Muscle layer of colon (tissue), 2 donors: Measurements from ENCODE around the gene SLC9A4.

Experiments
- H3K27ac ChIP-seq: one replicate; pipeline ENCODE4 v1.7.0; 2013; ENCODE audit warnings: low read depth, mild to moderate bottlenecking, low read length, moderate library complexity
- H3K27me3 ChIP-seq, 2 donors: one replicate each; pipeline ENCODE4 v1.7.0; 2013; ENCODE audit warnings: low read length in 2 of 2, mild to moderate bottlenecking in 2 of 2; ENCODE audit not compliant: insufficient read depth in 2 of 2, control insufficient read depth in 1 of 2
- H3K36me3 ChIP-seq: one replicate; pipeline ENCODE4 v1.7.0; 2013; ENCODE audit warnings: mild to moderate bottlenecking, low read length; ENCODE audit not compliant: insufficient read depth
- H3K4me1 ChIP-seq: one replicate; pipeline ENCODE4 v1.7.0; 2013; ENCODE audit warnings: mild to moderate bottlenecking, low read length; ENCODE audit not compliant: insufficient read depth
- H3K4me3 ChIP-seq, 2 donors: one replicate each; pipeline ENCODE4 v1.7.0; 2013; ENCODE audit warnings: low read length in 2 of 2, low read depth in 1 of 2, mild to moderate bottlenecking in 1 of 2, moderate library complexity in 1 of 2
- H3K9ac ChIP-seq: one replicate; pipeline ENCODE4 v1.7.0; 2013; ENCODE audit warnings: low read length
- H3K9me3 ChIP-seq: one replicate; pipeline ENCODE4 v1.7.0; 2013; ENCODE audit warnings: mild to moderate bottlenecking, low read length
- donor health status: abdominal sarcoma.
- donor health status: Adenocarcinoma of cecum.

The SLC9A4 gene

DNA sequence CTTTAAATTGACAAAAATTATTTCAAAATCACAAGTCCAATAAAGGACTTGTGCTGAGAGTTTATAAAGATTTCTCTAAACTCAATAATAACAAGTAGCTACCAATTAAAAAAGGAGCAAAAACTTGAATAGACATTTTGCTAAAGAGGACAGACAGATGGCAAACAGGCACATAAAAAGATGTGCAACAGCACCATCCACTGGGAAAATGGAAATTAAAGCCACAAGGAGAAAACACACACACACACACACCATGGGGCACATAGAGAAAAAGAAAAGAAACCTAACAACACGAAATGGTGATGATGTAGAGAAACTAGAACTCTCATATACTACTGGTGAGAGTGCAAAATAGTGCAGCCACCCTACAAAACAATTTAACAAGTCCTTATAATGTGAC lies 12.6 kb upstream of the SLC9A4 start:
- no peak overlapping the region for H3K4me3 ChIP-seq
- H3K9me3 ChIP-seq: no peaks in the 10 kb centered on the region
- no peak overlapping the region for H3K27ac ChIP-seq
- no peaks in the 10 kb centered on the region for H3K27me3 ChIP-seq
- H3K36me3 ChIP-seq: no peaks in the 10 kb centered on the region
- no peaks in the 10 kb centered on the region for H3K4me1 ChIP-seq
- H3K9ac ChIP-seq: no peak overlapping the region

GRCh38 chr2:102461188-102461587 lies 11.8 kb upstream of the SLC9A4 start:
- no peaks in the 10 kb centered on the region for H3K9me3 ChIP-seq
- no peak overlapping the region for H3K27ac ChIP-seq

DNA sequence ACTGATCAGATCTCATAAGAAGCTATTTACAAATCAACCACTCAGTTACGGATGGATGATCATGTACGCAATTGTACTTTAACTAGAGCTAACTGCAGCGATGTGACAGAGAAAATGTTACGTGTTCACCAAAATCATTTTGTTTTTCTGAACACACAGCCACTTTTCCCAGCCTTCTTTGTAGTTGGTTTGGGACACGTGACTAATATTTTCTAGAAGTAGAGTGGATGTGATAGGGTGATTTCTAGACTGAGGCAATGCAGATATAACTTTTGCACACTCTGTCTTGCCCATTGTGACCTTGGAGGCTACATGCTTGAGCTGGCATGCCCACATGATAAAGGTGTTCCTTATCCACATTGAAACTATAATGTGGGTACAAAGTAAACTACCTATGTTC lies 9.9 kb upstream of the SLC9A4 start:
- Histone ChIP-seq H3K27me3 (no peaks in the 10 kb centered on the region), H3K9me3 (no peaks in the 10 kb centered on the region), H3K9ac (no peak overlapping the region), H3K4me1 (no peaks in the 10 kb centered on the region), H3K4me3 (no peak overlapping the region), H3K36me3 (no peaks in the 10 kb centered on the region), H3K27ac (no peak overlapping the region)

More at GRCh38 chr2:102461188-102461587, 11.8 kb upstream of the SLC9A4 start:
- Histone ChIP-seq H3K4me1 (no peaks in the 10 kb centered on the region), H3K4me3 (no peak overlapping the region), H3K9ac (no peak overlapping the region), H3K27me3 (no peaks in the 10 kb centered on the region), H3K36me3 (no peaks in the 10 kb centered on the region)

GRCh38 chr2:102470168-102470567 lies 2.9 kb upstream of the SLC9A4 start:
- peaks cover 5% of the 10 kb centered on the region for H3K9me3 ChIP-seq
- H3K27ac ChIP-seq: no peak overlapping the region
- H3K4me3 ChIP-seq: no peak overlapping the region
- H3K9ac ChIP-seq: no peak overlapping the region
- no peaks in the 10 kb centered on the region for H3K4me1 ChIP-seq
- H3K36me3 ChIP-seq: no peaks in the 10 kb centered on the region
- H3K27me3 ChIP-seq: no peaks in the 10 kb centered on the region

- H3K4me3 ChIP-seq: no peak overlapping the region
- H3K36me3 ChIP-seq: no peaks in the 10 kb centered on the region
- peaks cover 5% of the 10 kb centered on the region for H3K9me3 ChIP-seq
- H3K9ac ChIP-seq: no peak overlapping the region
- H3K27me3 ChIP-seq: no peaks in the 10 kb centered on the region
- no peak overlapping the region for H3K27ac ChIP-seq
- H3K4me1 ChIP-seq: no peaks in the 10 kb centered on the region
Observed at GRCh38 chr2:102473631-102474030, 605 bp downstream of the SLC9A4 start.

DNA sequence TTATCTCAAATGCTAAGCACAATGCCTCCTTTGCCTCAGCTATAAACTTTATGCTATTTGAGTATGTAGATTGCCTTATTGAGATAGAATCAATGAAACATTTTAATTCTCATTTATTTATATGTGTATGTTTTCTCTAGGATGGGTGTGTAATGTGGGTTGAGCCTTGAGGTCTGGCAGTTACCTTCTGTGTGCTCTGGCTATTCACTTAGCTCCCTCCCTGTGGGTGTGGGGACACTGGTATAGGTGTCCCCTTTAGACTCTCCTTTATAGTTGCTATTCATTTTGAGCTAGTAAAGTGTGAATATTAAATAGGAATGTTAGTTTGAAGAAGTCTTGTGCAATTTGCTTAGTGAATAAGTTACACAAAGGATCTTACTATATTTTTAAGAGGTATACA lies 1.8 kb downstream of the SLC9A4 start:
- Histone ChIP-seq H3K4me3 (no peak overlapping the region), H3K9ac (no peak overlapping the region), H3K9me3 (peaks cover 5% of the 10 kb centered on the region), H3K27me3 (no peaks in the 10 kb centered on the region), H3K36me3 (no peaks in the 10 kb centered on the region), H3K4me1 (no peaks in the 10 kb centered on the region), H3K27ac (no peak overlapping the region)

GRCh38 chr2:102478686-102479470 lies 5.9 kb downstream of the SLC9A4 start:
- no peak overlapping the region for H3K27ac ChIP-seq
- no peaks in the 10 kb centered on the region for H3K9me3 ChIP-seq
- no peak overlapping the region for H3K4me3 ChIP-seq
- no peak overlapping the region for H3K9ac ChIP-seq
- H3K36me3 ChIP-seq: no peaks in the 10 kb centered on the region
- no peaks in the 10 kb centered on the region for H3K4me1 ChIP-seq
- H3K27me3 ChIP-seq: no peaks in the 10 kb centered on the region

- H3K9me3 ChIP-seq: no peaks in the 10 kb centered on the region
Observed at GRCh38 chr2:102480285-102481195, 7.5 kb downstream of the SLC9A4 start.

DNA sequence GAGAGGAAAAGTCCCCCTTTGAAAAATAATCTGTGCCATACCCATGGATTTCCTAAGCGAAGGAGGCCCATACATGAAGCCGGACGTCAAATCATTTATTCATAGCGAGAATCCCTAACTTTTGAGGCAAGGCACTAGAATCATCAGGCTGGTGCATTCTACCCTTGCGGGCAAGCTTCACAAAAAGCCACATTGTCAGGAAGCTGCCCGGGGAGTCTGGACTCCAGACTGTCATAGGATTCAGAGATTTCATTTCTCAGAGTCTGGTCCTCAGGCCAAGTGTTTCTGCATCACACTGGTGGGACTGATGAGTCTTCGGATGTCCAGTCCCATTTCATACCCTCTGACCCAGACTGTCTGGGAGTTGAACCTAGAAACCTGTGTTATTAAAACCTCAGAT lies 8.9 kb downstream of the SLC9A4 start:
- H3K9me3 ChIP-seq: no peaks in the 10 kb centered on the region
- no peak overlapping the region for H3K9ac ChIP-seq
- H3K27ac ChIP-seq: no peak overlapping the region
- no peaks in the 10 kb centered on the region for H3K36me3 ChIP-seq
- H3K4me1 ChIP-seq: no peaks in the 10 kb centered on the region
- no peaks in the 10 kb centered on the region for H3K27me3 ChIP-seq
- H3K4me3 ChIP-seq: no peak overlapping the region

More at GRCh38 chr2:102480285-102481195, 7.5 kb downstream of the SLC9A4 start:
- no peak overlapping the region for H3K4me3 ChIP-seq
- no peaks in the 10 kb centered on the region for H3K4me1 ChIP-seq
- no peak overlapping the region for H3K27ac ChIP-seq
- H3K9ac ChIP-seq: no peak overlapping the region
- no peaks in the 10 kb centered on the region for H3K27me3 ChIP-seq
- no peaks in the 10 kb centered on the region for H3K36me3 ChIP-seq

DNA sequence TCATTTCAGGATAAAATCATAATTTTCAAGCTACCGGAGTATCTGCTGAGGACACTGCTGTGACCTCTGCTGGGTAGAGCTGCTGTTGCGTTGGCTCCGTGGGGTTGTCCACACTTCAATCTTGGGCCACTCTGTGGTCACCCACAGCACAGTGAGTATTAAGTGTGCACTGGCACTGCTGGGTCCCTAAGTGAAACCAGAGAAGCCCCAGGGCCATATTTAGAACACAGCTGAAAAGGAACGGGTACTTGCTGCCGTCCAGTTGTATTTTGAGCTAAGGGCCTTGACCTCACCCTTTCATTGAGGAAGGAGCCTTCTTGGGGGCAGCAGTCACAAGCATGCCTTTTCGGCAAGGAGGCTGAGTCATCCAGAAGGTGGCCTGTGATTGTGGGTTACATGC lies 10.1 kb downstream of the SLC9A4 start:
- H3K27me3 ChIP-seq: no peaks in the 10 kb centered on the region
- H3K4me1 ChIP-seq: no peaks in the 10 kb centered on the region
- H3K9ac ChIP-seq: no peak overlapping the region
- H3K27ac ChIP-seq: no peak overlapping the region
- no peaks in the 10 kb centered on the region for H3K36me3 ChIP-seq
- H3K4me3 ChIP-seq: no peak overlapping the region
- H3K9me3 ChIP-seq: no peaks in the 10 kb centered on the region

DNA sequence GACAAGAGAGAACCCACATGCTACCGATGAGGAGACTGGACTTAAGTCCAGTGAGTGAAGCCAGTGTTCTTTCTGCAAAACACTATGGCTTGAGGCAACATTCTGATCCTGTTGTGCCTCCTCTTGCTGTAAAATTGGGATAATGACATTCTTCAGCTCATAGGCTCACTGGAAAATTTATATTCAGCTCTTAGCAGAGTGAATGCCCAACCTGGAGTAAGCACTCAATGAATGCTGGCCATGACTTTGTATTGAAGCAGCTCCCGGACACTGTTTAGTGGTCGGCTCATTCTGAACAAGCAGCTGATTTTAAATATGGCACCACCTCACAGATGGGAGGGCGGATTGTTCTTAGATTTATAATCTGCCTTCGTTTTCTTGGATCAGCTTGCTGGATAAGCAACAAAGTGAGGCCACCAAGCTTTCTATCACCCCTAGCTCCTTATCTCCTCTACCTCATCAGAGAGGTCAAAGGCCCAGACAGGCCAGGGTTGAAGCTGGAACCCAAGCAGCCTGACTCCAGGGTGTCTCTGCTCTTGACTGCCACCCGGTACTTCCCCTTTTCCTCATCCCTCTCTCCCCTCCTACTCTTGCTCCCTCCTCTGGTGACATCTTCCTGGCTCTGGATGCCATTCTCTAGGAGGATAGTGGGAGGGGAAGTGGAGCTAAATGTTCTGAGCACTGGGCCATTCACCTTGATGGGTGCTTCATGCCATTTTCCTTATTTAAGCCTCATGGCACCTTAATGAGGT lies 11.5 kb downstream of the SLC9A4 start:
- no peak overlapping the region for H3K27ac ChIP-seq
- no peaks in the 10 kb centered on the region for H3K9me3 ChIP-seq
- no peak overlapping the region for H3K9ac ChIP-seq
- no peaks in the 10 kb centered on the region for H3K4me1 ChIP-seq
- H3K4me3 ChIP-seq: no peak overlapping the region
- H3K27me3 ChIP-seq: no peaks in the 10 kb centered on the region
- no peaks in the 10 kb centered on the region for H3K36me3 ChIP-seq
